Testis (tissue), 2 donors: ENCODE data around the gene KRTAP10-9.

Source experiments
- CTCF ChIP-seq, 3 experiments: fragments of 450-650 bp in 2 of 3; fragments of 200-600 bp in 1 of 3; sonication (generic) in 1 of 3; IDR thresholded peaks; one replicate each; pipeline ENCODE4 v1.5.1; 2016 to 2019; ENCODE audit warnings: antibody characterized with exemption in 3 of 3, mild to moderate bottlenecking in 2 of 3, moderate library complexity in 1 of 3
- POLR2A ChIP-seq: fragments of 450-650 bp; IDR thresholded peaks from one replicate; pipeline ENCODE4 v1.6.1; 2017; ENCODE audit warnings: antibody characterized with exemption, mild to moderate bottlenecking, moderate library complexity

GRCh38 chr21:44583800-44584147 lies 43.1 kb upstream of the KRTAP10-9 start:
- TF ChIP-seq CTCF (IDR thresholded peaks at IDR 0.05) (no peak), POLR2A (no peak)
